K562 (cell line): ENCODE data around the gene EPHA1. TPM values are rescaled to one million over a fixed set of nuclear protein-coding genes. Genes with fewer than 3 reads are reported as not detected.

Source experiments
- ATAC-seq: fragments of 200-7000 bp; cut with Tn5 transposase; 3 replicates; pipeline ENCODE4 v1.9.1; 2020; ENCODE audit warnings: moderate library complexity
- BruUV-seq: library from RNA; stranded (reverse); fragments of 400-500 nt; replicated peaks from 2 replicates; lab custom pipeline; 2021; lab: Mats Ljungman, UMichigan
- CTCF ChIA-PET: fragments of 300-600 bp; formaldehyde crosslinking; extraction: SDS; loops from one replicate; lab custom pipeline; 2021; ENCODE audit warnings: low intra/inter-chr PET ratio; lab: Yijun Ruan, JAX
- POLR2A ChIA-PET: fragments of 300-600, 350-650 bp; sonication (Branson Sonifier 250); formaldehyde crosslinking; extraction: SDS; loops from one replicate; lab custom pipeline; 2021; ENCODE audit warnings: antibody characterized with exemption, inconsistent platforms; lab: Yijun Ruan, JAX
- DNase-seq, 4 experiments: peaks; one replicate each; pipeline versions ENCODE4 v3.0.0 to v3.0.0-alpha.2; 2011 to 2018; ENCODE audit warnings: low spot score in 3 of 4, mixed read lengths in 3 of 4; ENCODE audit errors: extremely low read depth in 1 of 4
- FAIRE-seq: peaks from 2 replicates; lab custom pipeline; 2011; peaks lifted over from hg19 to GRCh38; lab: Jason Lieb, UNC
- H2AFZ ChIP-seq: 2 replicates; pipeline ENCODE4 v1.6.0; 2011; ENCODE audit warnings: low read depth, low read length, control low read depth, inconsistent platforms
- H3K27ac ChIP-seq: fragments of 200-600 bp; 3 replicates; pipeline ENCODE4 v1.8.0; 2011; ENCODE audit warnings: low read depth, mild to moderate bottlenecking, control low read depth, inconsistent platforms, low read length, moderate library complexity, mixed read lengths; ENCODE audit errors: extremely low read depth
- H3K27me3 ChIP-seq, 2 experiments: fragments of 300-600 bp in 1 of 2; 2 replicates in 1 of 2; 3 replicates in 1 of 2; pipeline versions ENCODE4 v1.6.0 to v1.8.0; 2011; ENCODE audit warnings: inconsistent platforms in 2 of 2, low read length in 2 of 2, mild to moderate bottlenecking in 1 of 2, mixed read lengths in 1 of 2, moderate library complexity in 1 of 2; ENCODE audit not compliant: control insufficient read depth in 2 of 2, insufficient read depth in 2 of 2
- H3K36me3 ChIP-seq: fragments of 300-600 bp; 3 replicates; pipeline ENCODE4 v1.8.0; 2011; ENCODE audit warnings: mild to moderate bottlenecking, low read length, inconsistent platforms; ENCODE audit not compliant: control insufficient read depth, insufficient read depth
- H3K4me1 ChIP-seq, 2 experiments: fragments of 200-600 bp in 1 of 2; replicated peaks in 1 of 2; 2 replicates in 1 of 2; 3 replicates in 1 of 2; pipeline versions ENCODE4 v1.5.1 to v1.8.0; 2011; ENCODE audit warnings: inconsistent platforms in 2 of 2, low read length in 2 of 2, mild to moderate bottlenecking in 1 of 2, mixed read lengths in 1 of 2, moderate library complexity in 1 of 2; ENCODE audit not compliant: control insufficient read depth in 2 of 2, insufficient read depth in 2 of 2
- H3K4me2 ChIP-seq: 2 replicates; pipeline ENCODE4 v1.6.1; 2011; ENCODE audit warnings: low read length, control low read depth, inconsistent platforms, mixed read lengths; ENCODE audit not compliant: insufficient read depth
- H3K4me3 ChIP-seq: fragments of 200-600 bp; sonication (generic), shearing (Covaris generic); 2 replicates; pipeline ENCODE4 v1.5.1; 2016; ENCODE audit warnings: control low read depth, inconsistent platforms
- H3K79me2 ChIP-seq: fragments of 200-600 bp; 3 replicates; pipeline ENCODE4 v1.8.0; 2011; ENCODE audit warnings: low read length, inconsistent platforms; ENCODE audit not compliant: control insufficient read depth, insufficient read depth
- H3K9ac ChIP-seq, 2 experiments: 2 replicates each; pipeline versions ENCODE4 v1.6.0 to v1.6.1; 2011; ENCODE audit warnings: low read depth in 2 of 2, low read length in 2 of 2, control low read depth in 1 of 2, inconsistent platforms in 1 of 2, mild to moderate bottlenecking in 1 of 2, mixed read lengths in 1 of 2; ENCODE audit not compliant: insufficient read depth in 1 of 2
- H3K9me1 ChIP-seq: one replicate; pipeline ENCODE4 v1.6.0; 2011; ENCODE audit warnings: inconsistent platforms, mild to moderate bottlenecking, low read length, moderate library complexity; ENCODE audit not compliant: control insufficient read depth, insufficient read depth
- H3K9me3 ChIP-seq: replicated peaks from 2 replicates; pipeline ENCODE4 v1.5.1; 2011; ENCODE audit warnings: low read depth, low read length, inconsistent platforms; ENCODE audit not compliant: control insufficient read depth, insufficient read depth
- H4K20me1 ChIP-seq: replicated peaks from 2 replicates; pipeline ENCODE4 v1.6.1; 2011; ENCODE audit warnings: low read length, inconsistent platforms, mixed read lengths; ENCODE audit not compliant: control insufficient read depth, insufficient read depth
- CEBPG ChIP-seq, 3 experiments: fragments of 200-800 bp in 1 of 3; sonication (Bioruptor generic) in 1 of 3; sonication (generic) in 1 of 3; formaldehyde crosslinking in 1 of 3; IDR thresholded peaks in 2 of 3; conservative IDR thresholded peaks in 1 of 3; 2 replicates each; pipeline versions ENCODE4 v1.6.1 to v1.8.0; 2016 to 2022; ENCODE audit warnings: missing compliant biosample characterization in 2 of 3, missing genetic modification characterization in 2 of 3, mild to moderate bottlenecking in 1 of 3, missing genetic modification reagents in 1 of 3
- MAFG ChIP-seq: fragments of 450-650 bp; conservative IDR thresholded peaks from 2 replicates; pipeline ENCODE4 v1.6.1; 2016; ENCODE audit warnings: missing genetic modification characterization, missing compliant biosample characterization
- RAD21 ChIP-seq, 2 experiments: fragments of 250-450 bp in 1 of 2; fragments of 450-650 bp in 1 of 2; sonication (Bioruptor Pico) in 1 of 2; formaldehyde crosslinking in 1 of 2; IDR thresholded peaks in 1 of 2; conservative IDR thresholded peaks in 1 of 2; 2 replicates each; pipeline versions ENCODE4 v1.4.0 to v1.8.0; 2020 to 2022; ENCODE audit warnings: mild to moderate bottlenecking in 2 of 2, moderate library complexity in 1 of 2
- ZNF311 ChIP-seq: fragments of 250-450 bp; sonication (Bioruptor Pico); IDR thresholded peaks from 2 replicates; pipeline ENCODE4 v1.4.0; 2020; ENCODE audit warnings: mild to moderate bottlenecking, moderate library complexity
- ZNF785 ChIP-seq: fragments of 250-450 bp; sonication (Bioruptor Pico); IDR thresholded peaks from 2 replicates; pipeline ENCODE4 v1.4.0; 2020; ENCODE audit warnings: mild to moderate bottlenecking
- whole genome bisulfite sequencing: fragments of 100-300 bp; shearing (Covaris generic); methylation state at CpG from one replicate; pipeline ENCODE4 v1.1.6; 2016; ENCODE audit warnings: low coverage, mixed read lengths; ENCODE audit not compliant: insufficient coverage; ENCODE audit errors: missing lambda C conversion rate; 5-methylcytosine and 5-hydroxymethylcytosine counted together
- in situ Hi-C: fragments of 300-500 bp; cut with MboI; formaldehyde crosslinking; loops from 4 replicates; pipeline ENCODE4 v1.15.0; 2018; ENCODE audit warnings: inconsistent platforms, mixed read lengths
- intact Hi-C: fragments of 100-400 bp; cut with micrococcal nuclease; formaldehyde crosslinking; loops from 2 replicates; pipeline ENCODE4 v1.14.2; 2022
- polyA plus RNA-seq, 8 experiments: library from polyadenylated mRNA; depleted of rRNA in 4 of 8; stranded (reverse) in 5 of 8; unstranded in 3 of 8; fragments of >200 nt; fragmentation: Nextera tagmentation in 2 of 8; fragmentation: Illumina TruSeq in 1 of 8; extraction: Ambion mirVana in 2 of 8; extraction: Trizol in 1 of 8; gene quantifications; 2 replicates each; pipeline versions ENCODE4 v1.2.1 to v1.2.3, GENCODE V29; 2011 to 2014; ENCODE audit warnings: inconsistent platforms in 1 of 8, missing spikeins in 1 of 8
- total RNA-seq, 7 experiments: library from RNA; depleted of rRNA in 6 of 7; stranded (reverse); fragments of >200 nt in 6 of 7; fragmentation: Illumina TruSeq in 2 of 7; extraction: Trizol in 2 of 7; gene quantifications; 2 replicates each; pipeline versions ENCODE4 v1.2.1 to v1.2.3, GENCODE V29; 2011 to 2021; ENCODE audit warnings: low replicate concordance in 1 of 7
- TF ChIP-seq, protein P1 (sequence below), 2 experiments: fragments of 450-650 bp in 1 of 2; sonication (generic) in 1 of 2; formaldehyde crosslinking in 1 of 2; IDR thresholded peaks; 2 replicates each; pipeline versions ENCODE4 v1.7.1 to v1.9.0; 2016 to 2022; ENCODE audit warnings: inconsistent platforms in 1 of 2, mild to moderate bottlenecking in 1 of 2, missing genetic modification reagents in 1 of 2
- TF ChIP-seq, protein P2 (sequence below), 3 experiments: IDR thresholded peaks in 2 of 3; conservative IDR thresholded peaks in 1 of 3; 2 replicates each; pipeline ENCODE4 v1.5.1; 2011 to 2012; ENCODE audit warnings: low read length in 3 of 3, mild to moderate bottlenecking in 3 of 3, control low read depth in 2 of 3, improper control_type of control experiment in 1 of 3, inconsistent platforms in 1 of 3, low read depth in 1 of 3, mixed read lengths in 1 of 3, moderate library complexity in 1 of 3; ENCODE audit not compliant: insufficient read depth in 2 of 3

Gene EPHA1
- total and polyA plus RNA-seq, 9 of the 15 experiments (the other 6 are each of a cell fraction or from before 2014, with no cell fraction given) = 0.22 to 0.57 (median 0.32) TPM; not detected in 6

DNA sequence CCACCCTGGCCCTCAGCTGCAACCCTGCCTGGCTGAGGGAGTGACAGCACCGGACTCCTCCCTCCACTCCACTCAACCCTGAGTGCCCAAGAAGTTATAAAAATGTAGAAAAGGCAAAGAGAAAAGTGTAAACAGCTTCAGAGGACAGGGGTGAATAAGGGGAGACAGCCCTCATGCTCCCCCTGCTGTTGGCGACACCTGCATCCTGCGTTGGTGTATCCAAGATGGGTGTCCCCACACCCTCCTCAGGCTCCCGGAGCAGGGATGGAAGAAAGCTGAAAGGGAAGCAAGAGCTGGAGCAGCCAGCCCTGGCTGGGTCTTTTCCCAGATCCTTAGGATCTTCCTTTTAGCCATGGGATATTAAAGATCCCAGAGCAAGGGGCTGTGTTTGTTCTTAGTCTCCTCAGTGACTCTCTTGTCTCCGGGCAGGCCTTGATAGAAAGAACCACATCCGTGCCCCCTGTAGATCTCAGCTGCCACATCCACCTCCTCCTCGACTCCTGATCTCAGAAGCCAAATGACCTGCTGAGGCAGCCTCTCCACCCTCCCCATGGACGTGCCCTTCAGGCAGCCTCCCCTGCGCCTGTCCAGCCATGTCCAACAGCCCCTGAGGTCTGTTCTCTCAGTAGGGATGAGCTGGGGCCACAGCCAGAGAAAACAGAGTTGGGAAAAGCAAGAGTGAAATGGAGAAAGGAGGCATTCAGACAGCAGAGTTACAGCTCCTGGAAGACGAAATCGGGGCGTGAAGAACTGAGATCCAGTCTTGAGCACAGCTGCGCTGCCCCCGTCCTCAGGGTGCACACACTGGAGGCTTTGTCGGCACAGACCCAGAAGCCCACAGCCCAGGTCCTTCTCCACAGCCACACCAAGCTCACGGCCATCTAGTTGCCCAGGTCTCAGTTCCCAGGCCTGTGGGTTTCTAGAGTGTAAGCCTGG, 52.9 kb downstream of the EPHA1 start:
- no peak overlapping the region for H3K4me2 ChIP-seq
- no TSS peak for BruUV-seq
- peak; percentile 58 for ATAC-seq
- POLR2A ChIA-PET = interaction anchor here (0.6 to 0.7 kb wide), 2 partner anchors 26 to 758 kb away, joined by 3 to 5 read pairs; no protein-coding TSS in a partner anchor
- no peak overlapping the region for H3K4me3 ChIP-seq
- H3K9ac ChIP-seq = 0 out of 4 replicates have a peak overlapping the region, but pooled peaks of 1 of the 2 experiments have one; percentile 21
- intact Hi-C loops (no loop called here), in situ Hi-C loops (no loop called here)
- H3K4me1 ChIP-seq = peaks cover 0 to 3% of the 10 kb centered on the region in 2 experiments; a peak in 1 of 5 replicates
- no peaks in the 10 kb centered on the region for H3K79me2 ChIP-seq
- H3K27ac ChIP-seq = no peak overlapping the region
- no peak overlapping the region for H2AFZ ChIP-seq
- peak in 2 of 4 experiments; percentile 38 to 62 for DNase-seq
- no peaks in the 10 kb centered on the region for H3K36me3 ChIP-seq
- H4K20me1 ChIP-seq = peaks cover 9% of the 10 kb centered on the region; the same call in 1 of the 2 replicates
- peaks cover 3% of the 10 kb centered on the region for H3K9me1 ChIP-seq
- 4% methylated on average over 16 of the region's 16 CpGs for WGBS
- FAIRE-seq = peak; percentile 52
- peaks cover 67 to 86% of the 10 kb centered on the region in 2 experiments for H3K27me3 ChIP-seq
- no peaks in the 10 kb centered on the region for H3K9me3 ChIP-seq
- CTCF ChIA-PET = no interaction called here
- TF ChIP-seq ZNF311 (CRISPR knock-in tag) (no peak), ZNF785 (CRISPR knock-in tag) (no peak), MAFG (no peak), CEBPG (CRISPR knock-in tag; IDR thresholded peaks at IDR 0.05) (no peak), CEBPG (tag; conservative IDR thresholded peaks at IDR 0.05 in 1 of 2, IDR thresholded peaks at IDR 0.05 in 1 of 2) (no peak), RAD21 (CRISPR knock-in tag; conservative IDR thresholded peaks at IDR 0.05 in 1 of 2, IDR thresholded peaks at IDR 0.05 in 1 of 2) (0 out of 4 replicates have a peak, but pooled peaks of 1 of the 2 experiments have one; percentile 16)
- TF ChIP-seq, protein P1, sequence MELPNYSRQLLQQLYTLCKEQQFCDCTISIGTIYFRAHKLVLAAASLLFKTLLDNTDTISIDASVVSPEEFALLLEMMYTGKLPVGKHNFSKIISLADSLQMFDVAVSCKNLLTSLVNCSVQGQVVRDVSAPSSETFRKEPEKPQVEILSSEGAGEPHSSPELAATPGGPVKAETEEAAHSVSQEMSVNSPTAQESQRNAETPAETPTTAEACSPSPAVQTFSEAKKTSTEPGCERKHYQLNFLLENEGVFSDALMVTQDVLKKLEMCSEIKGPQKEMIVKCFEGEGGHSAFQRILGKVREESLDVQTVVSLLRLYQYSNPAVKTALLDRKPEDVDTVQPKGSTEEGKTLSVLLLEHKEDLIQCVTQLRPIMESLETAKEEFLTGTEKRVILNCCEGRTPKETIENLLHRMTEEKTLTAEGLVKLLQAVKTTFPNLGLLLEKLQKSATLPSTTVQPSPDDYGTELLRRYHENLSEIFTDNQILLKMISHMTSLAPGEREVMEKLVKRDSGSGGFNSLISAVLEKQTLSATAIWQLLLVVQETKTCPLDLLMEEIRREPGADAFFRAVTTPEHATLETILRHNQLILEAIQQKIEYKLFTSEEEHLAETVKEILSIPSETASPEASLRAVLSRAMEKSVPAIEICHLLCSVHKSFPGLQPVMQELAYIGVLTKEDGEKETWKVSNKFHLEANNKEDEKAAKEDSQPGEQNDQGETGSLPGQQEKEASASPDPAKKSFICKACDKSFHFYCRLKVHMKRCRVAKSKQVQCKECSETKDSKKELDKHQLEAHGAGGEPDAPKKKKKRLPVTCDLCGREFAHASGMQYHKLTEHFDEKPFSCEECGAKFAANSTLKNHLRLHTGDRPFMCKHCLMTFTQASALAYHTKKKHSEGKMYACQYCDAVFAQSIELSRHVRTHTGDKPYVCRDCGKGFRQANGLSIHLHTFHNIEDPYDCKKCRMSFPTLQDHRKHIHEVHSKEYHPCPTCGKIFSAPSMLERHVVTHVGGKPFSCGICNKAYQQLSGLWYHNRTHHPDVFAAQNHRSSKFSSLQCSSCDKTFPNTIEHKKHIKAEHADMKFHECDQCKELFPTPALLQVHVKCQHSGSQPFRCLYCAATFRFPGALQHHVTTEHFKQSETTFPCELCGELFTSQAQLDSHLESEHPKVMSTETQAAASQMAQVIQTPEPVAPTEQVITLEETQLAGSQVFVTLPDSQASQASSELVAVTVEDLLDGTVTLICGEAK (IDR thresholded peaks at IDR 0.05) = no peak
- TF ChIP-seq, protein P1 (CRISPR knock-in tag; IDR thresholded peaks at IDR 0.05) = no peak
- TF ChIP-seq, protein P2, sequence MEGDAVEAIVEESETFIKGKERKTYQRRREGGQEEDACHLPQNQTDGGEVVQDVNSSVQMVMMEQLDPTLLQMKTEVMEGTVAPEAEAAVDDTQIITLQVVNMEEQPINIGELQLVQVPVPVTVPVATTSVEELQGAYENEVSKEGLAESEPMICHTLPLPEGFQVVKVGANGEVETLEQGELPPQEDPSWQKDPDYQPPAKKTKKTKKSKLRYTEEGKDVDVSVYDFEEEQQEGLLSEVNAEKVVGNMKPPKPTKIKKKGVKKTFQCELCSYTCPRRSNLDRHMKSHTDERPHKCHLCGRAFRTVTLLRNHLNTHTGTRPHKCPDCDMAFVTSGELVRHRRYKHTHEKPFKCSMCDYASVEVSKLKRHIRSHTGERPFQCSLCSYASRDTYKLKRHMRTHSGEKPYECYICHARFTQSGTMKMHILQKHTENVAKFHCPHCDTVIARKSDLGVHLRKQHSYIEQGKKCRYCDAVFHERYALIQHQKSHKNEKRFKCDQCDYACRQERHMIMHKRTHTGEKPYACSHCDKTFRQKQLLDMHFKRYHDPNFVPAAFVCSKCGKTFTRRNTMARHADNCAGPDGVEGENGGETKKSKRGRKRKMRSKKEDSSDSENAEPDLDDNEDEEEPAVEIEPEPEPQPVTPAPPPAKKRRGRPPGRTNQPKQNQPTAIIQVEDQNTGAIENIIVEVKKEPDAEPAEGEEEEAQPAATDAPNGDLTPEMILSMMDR (IDR thresholded peaks at IDR 0.05 in 2 of 3, conservative IDR thresholded peaks at IDR 0.05 in 1 of 3; ENCODE audit: insufficient read depth in 2 of 3, low read depth in 1 of 3, low read length in 3 of 3) = peak; percentile 31 to 44 (median 41); a peak in 5 of 6 replicates
